ENCODE measurements around the gene TSPAN8. TPM values are rescaled to one million over a fixed set of nuclear protein-coding genes. Genes with fewer than 3 reads are reported as not detected.

The TSPAN8 gene
- total RNA-seq = 1 to 10 TPM in 2 of 4 donors, under 1 TPM in 1, not detected in 1; 0.29 to 2.2 (median 1.1) TPM

- no peak for TF ChIP-seq CTCF (IDR thresholded peaks at IDR 0.05)
- TF ChIP-seq EP300 (IDR thresholded peaks at IDR 0.05) = no peak
- no peak for TF ChIP-seq POLR2AphosphoS5 (IDR thresholded peaks at IDR 0.05)
- no peak for TF ChIP-seq POLR2A (IDR thresholded peaks at IDR 0.05; ENCODE audit: low read depth)
- Histone ChIP-seq H3K27me3 (no peaks in the 10 kb centered on the region), H3K4me1 (no peaks in the 10 kb centered on the region), H3K27ac (replicated peaks in 1 of 4) (no peak within 1 kb of the TSS), H3K4me3 (peak within 1 kb of the TSS in 1 of 4 donors; percentile 17), H3K36me3 (no peaks in the 10 kb centered on the region), H3K9me3 (no peaks in the 10 kb centered on the region)
- no peak for DNase-seq (ENCODE audit: extremely low spot score)
- WGBS = 64% methylated on average over 7 of the region's 7 CpGs
- intact Hi-C loops (cut with DNase I) = no loop called here
Measured at GRCh38 chr12:71157601-71158233, at the start of gene TSPAN8. TSPAN8 (minus strand) TSS chr12:71157999; CDS start chr12:71157678, 321 bp downstream.

- WGBS = 100% methylated on average over 1 of the region's 1 CpG
Measured at GRCh38 chr12:71201136-71201679, 43.4 kb upstream of the TSPAN8 start.

GRCh38 chr12:71200706-71201105 lies 42.9 kb upstream of the TSPAN8 start:
- TF ChIP-seq EP300 (IDR thresholded peaks at IDR 0.05) = no peak
- TF ChIP-seq CTCF (IDR thresholded peaks at IDR 0.05) = no peak
- no peak for TF ChIP-seq POLR2AphosphoS5 (IDR thresholded peaks at IDR 0.05)
- H3K27ac ChIP-seq (replicated peaks in 1 of 4) = no peak overlapping the region
- no peak for DNase-seq (ENCODE audit: extremely low spot score)
- no peaks in the 10 kb centered on the region for H3K9me3 ChIP-seq
- WGBS = 73% methylated on average over 2 of the region's 2 CpGs
- intact Hi-C loops (cut with DNase I) = no loop called here
- H3K4me3 ChIP-seq = no peak overlapping the region
- no peaks in the 10 kb centered on the region for H3K36me3 ChIP-seq
- H3K4me1 ChIP-seq = no peaks in the 10 kb centered on the region
- no peaks in the 10 kb centered on the region for H3K27me3 ChIP-seq

More at GRCh38 chr12:71201136-71201679, 43.4 kb upstream of the TSPAN8 start:
- intact Hi-C loops (cut with DNase I) = no loop called here
- H3K9me3 ChIP-seq = no peaks in the 10 kb centered on the region
- no peaks in the 10 kb centered on the region for H3K27me3 ChIP-seq
- H3K4me3 ChIP-seq = no peak overlapping the region
- no peaks in the 10 kb centered on the region for H3K4me1 ChIP-seq
- H3K36me3 ChIP-seq = no peaks in the 10 kb centered on the region
- no peak for TF ChIP-seq CTCF (IDR thresholded peaks at IDR 0.05)
- no peak for TF ChIP-seq EP300 (IDR thresholded peaks at IDR 0.05)
- no peak for TF ChIP-seq POLR2A (IDR thresholded peaks at IDR 0.05; ENCODE audit: low read depth)
- no peak for TF ChIP-seq POLR2AphosphoS5 (IDR thresholded peaks at IDR 0.05)
- no peak overlapping the region for H3K27ac ChIP-seq (replicated peaks in 1 of 4)
- DNase-seq (ENCODE audit: extremely low spot score) = no peak

- H3K4me3 ChIP-seq = no peak overlapping the region
- no peak overlapping the region for H3K27ac ChIP-seq (replicated peaks in 1 of 4)
- no peaks in the 10 kb centered on the region for H3K4me1 ChIP-seq
- TF ChIP-seq POLR2A (IDR thresholded peaks at IDR 0.05; ENCODE audit: low read depth) (no peak), CTCF (IDR thresholded peaks at IDR 0.05) (no peak), POLR2AphosphoS5 (IDR thresholded peaks at IDR 0.05) (no peak), EP300 (IDR thresholded peaks at IDR 0.05) (no peak)
- intact Hi-C loops (cut with DNase I) = no loop called here
- no peak for DNase-seq (ENCODE audit: extremely low spot score)
- no peaks in the 10 kb centered on the region for H3K9me3 ChIP-seq
- H3K36me3 ChIP-seq = no peaks in the 10 kb centered on the region
- H3K27me3 ChIP-seq = no peaks in the 10 kb centered on the region
Measured at GRCh38 chr12:71197460-71197859, 39.7 kb upstream of the TSPAN8 start.
